Tibial artery (tissue), 4 donors: ENCODE measurements around the gene CREB1.

ENCODE experiments used
- DNase-seq, 2 donors: peaks; one replicate each; pipeline ENCODE4 v3.0.0-alpha.2; 2019
- H3K27ac ChIP-seq, 2 donors: fragments of 200-600 bp; sonication (generic) in 1 of 2; 1 replicate in 1 of 2; 2 replicates in 1 of 2; pipeline ENCODE4 v1.5.1; 2018 to 2019; ENCODE audit warnings: mild to moderate bottlenecking in 1 of 2
- H3K27me3 ChIP-seq, 2 donors: fragments of 200-600 bp; sonication (generic) in 1 of 2; one replicate each; pipeline versions ENCODE4 v1.5.1 to v1.6.0; 2016 to 2019
- H3K36me3 ChIP-seq, 3 donors: fragments of 200-600 bp; sonication (generic) in 2 of 3; one replicate each; pipeline ENCODE4 v1.5.1; 2016 to 2019; ENCODE audit warnings: mild to moderate bottlenecking in 2 of 3
- H3K4me1 ChIP-seq, 4 donors: fragments of 200-600 bp; sonication (generic) in 2 of 4; 1 replicate in 3 of 4; 2 replicates in 1 of 4; pipeline ENCODE4 v1.5.1; 2016 to 2019
- H3K4me3 ChIP-seq, 2 donors: fragments of 200-600 bp; sonication (generic) in 1 of 2; 1 replicate in 1 of 2; 2 replicates in 1 of 2; pipeline ENCODE4 v1.5.1; 2018 to 2019; ENCODE audit warnings: mild to moderate bottlenecking in 2 of 2
- H3K9me3 ChIP-seq, 3 donors: fragments of 200-600 bp; sonication (generic) in 1 of 3; one replicate each; pipeline ENCODE4 v1.5.1; 2016 to 2019
- CTCF ChIP-seq, 2 experiments: fragments of 200-600 bp in 1 of 2; fragments of 450-650 bp in 1 of 2; IDR thresholded peaks; one replicate each; pipeline ENCODE4 v1.5.1; 2017 to 2019; ENCODE audit warnings: antibody characterized with exemption in 2 of 2, mild to moderate bottlenecking in 1 of 2, moderate library complexity in 1 of 2
- intact Hi-C: fragments of 100-400 bp; cut with DNase I; formaldehyde crosslinking; loops from one replicate; pipeline ENCODE4 v1.15.0; 2023; ENCODE audit warnings: low total_unique reads

CREB1 gene

GRCh38 chr2:207531032-207531952 lies 1.5 kb downstream of the CREB1 start:
- intact Hi-C loops = no loop called here
- no peaks in the 10 kb centered on the region for H3K9me3 ChIP-seq
- no peak for DNase-seq
- no peaks in the 10 kb centered on the region for H3K36me3 ChIP-seq
- peak overlapping the region; percentile 93 to 96 for H3K27ac ChIP-seq
- no peak for TF ChIP-seq CTCF (IDR thresholded peaks at IDR 0.05)
- H3K4me1 ChIP-seq = peaks cover 0 to 53% (median 28%) of the 10 kb centered on the region in 4 donors
- H3K27me3 ChIP-seq = no peaks in the 10 kb centered on the region
- H3K4me3 ChIP-seq = peak overlapping the region; percentile 70 to 84

- Histone ChIP-seq H3K4me1 (peaks cover 0 to 59% (median 28%) of the 10 kb centered on the region in 4 donors), H3K9me3 (no peaks in the 10 kb centered on the region), H3K27ac (peak overlapping the region; percentile 93 to 96), H3K36me3 (no peaks in the 10 kb centered on the region), H3K4me3 (no peak overlapping the region), H3K27me3 (no peaks in the 10 kb centered on the region)
- TF ChIP-seq CTCF (IDR thresholded peaks at IDR 0.05) = no peak
- intact Hi-C loops = no loop called here
- DNase-seq = no peak
Observed at GRCh38 chr2:207532676-207533075, 2.9 kb downstream of the CREB1 start.

- no peaks in the 10 kb centered on the region for H3K9me3 ChIP-seq
- H3K27ac ChIP-seq = peak overlapping the region; percentile 93 to 96
- H3K27me3 ChIP-seq = no peaks in the 10 kb centered on the region
- H3K4me3 ChIP-seq = no peak overlapping the region
- DNase-seq = no peak
- TF ChIP-seq CTCF (IDR thresholded peaks at IDR 0.05) = no peak
- no peaks in the 10 kb centered on the region for H3K36me3 ChIP-seq
- intact Hi-C loops = no loop called here
- H3K4me1 ChIP-seq = peaks cover 0 to 59% (median 28%) of the 10 kb centered on the region in 4 donors
Observed at GRCh38 chr2:207533461-207534008, 3.8 kb downstream of the CREB1 start.

GRCh38 chr2:207534417-207534816 lies 4.7 kb downstream of the CREB1 start:
- TF ChIP-seq CTCF (IDR thresholded peaks at IDR 0.05) = no peak
- Histone ChIP-seq H3K9me3 (no peaks in the 10 kb centered on the region), H3K27me3 (no peaks in the 10 kb centered on the region), H3K4me3 (no peak overlapping the region), H3K27ac (peak overlapping the region; percentile 93 to 96), H3K36me3 (no peaks in the 10 kb centered on the region), H3K4me1 (peaks cover 0 to 63% (median 28%) of the 10 kb centered on the region in 4 donors)
- intact Hi-C loops = no loop called here
- no peak for DNase-seq

- Histone ChIP-seq H3K9me3 (no peaks in the 10 kb centered on the region), H3K4me1 (peaks cover 0 to 47% (median 9%) of the 10 kb centered on the region in 4 donors), H3K27me3 (no peaks in the 10 kb centered on the region), H3K4me3 (no peak overlapping the region), H3K36me3 (no peaks in the 10 kb centered on the region), H3K27ac (no peak overlapping the region)
- no peak for DNase-seq
- TF ChIP-seq CTCF (IDR thresholded peaks at IDR 0.05) = no peak
- intact Hi-C loops = no loop called here
Observed at GRCh38 chr2:207539470-207539869, 9.7 kb downstream of the CREB1 start.
